Inferior parietal cortex (tissue), 1 donor: ENCODE measurements around the gene WDR90.
"Not testable (repeated sequence)": the region's sequence is repeated elsewhere in the genome, so short reads cannot be mapped to it uniquely, and the experiment has no call there.

Experiments used
- DNase-seq: peaks from one replicate; pipeline ENCODE4 v3.0.0-alpha.2; 2016; ENCODE audit errors: extremely low spot score

Gene WDR90

DNA sequence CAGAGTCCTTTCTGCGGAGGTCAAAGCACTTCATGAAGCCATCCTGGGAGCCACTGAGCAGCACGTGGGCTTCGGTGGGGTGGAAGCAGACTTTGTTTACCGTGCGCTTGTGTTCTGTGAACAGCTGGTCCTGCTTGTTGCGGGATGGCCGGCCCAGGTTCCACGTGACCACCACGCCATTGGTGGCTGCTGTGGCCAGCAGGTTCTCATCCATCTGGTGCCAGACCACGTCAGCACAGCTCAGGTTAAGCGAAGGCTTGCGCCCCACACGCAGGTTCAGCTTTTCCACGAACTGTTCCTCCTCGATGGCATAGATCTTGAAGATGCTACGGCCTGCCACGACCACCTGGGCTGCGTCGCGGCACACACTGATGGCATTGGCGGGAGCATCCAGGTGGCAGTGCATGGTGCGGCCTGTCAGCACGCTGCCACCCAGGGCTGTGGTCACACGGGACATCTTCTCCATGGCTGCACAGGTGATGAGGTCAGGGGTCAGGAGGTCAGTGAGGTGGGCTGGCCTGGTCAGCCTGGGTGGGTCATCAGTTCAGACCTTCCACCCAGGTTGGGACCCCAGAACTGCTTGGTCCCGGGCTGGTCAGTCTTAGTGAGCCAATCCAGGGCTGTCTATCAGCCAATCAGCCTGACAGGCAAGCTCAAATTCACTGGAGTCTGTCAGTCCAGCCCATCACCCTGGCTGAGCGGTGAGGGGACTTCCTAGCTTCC, 40.2 kb downstream of the WDR90 start:
- DNase-seq, result no peak

GRCh38 chr16:691242-691641, 42.1 kb downstream of the WDR90 start:
- not testable (repeated sequence) for DNase-seq

DNA sequence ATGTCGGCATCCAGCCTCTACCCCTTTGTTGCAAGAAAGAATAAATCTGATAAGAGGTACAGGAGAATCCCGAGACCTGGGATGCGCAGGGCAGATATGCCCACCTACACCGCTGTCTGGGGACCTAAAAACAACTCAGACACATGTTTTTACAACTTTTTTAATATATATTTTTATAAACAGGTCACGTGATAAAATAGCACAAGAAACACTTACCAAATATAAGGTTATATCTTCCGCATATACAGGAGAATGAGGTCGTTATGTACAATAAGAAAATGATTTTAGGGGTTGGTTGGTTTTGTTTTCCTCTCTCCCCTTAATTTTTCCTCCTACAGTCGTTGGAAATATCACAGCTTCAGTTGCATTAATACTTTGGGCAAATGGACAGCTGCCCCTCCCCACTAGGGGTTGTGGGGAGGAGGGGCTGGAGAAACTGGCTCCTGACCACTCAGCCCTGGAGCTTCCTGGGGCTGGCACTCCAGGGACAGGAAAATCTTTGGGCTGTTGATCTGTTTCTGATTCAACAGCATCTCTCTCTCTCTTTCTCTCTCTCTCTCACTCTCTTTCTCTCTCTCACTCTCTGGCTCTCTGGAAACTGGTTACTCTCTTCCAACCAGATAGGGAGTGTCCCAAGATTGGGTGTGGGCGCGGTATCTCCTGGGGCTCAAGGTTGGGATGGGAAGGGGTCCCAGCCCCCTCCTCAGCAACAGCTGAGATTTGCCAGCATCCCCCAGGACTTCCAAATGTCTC, 43.4 kb downstream of the WDR90 start:
- no peak for DNase-seq

- DNase-seq, result no peak
Measured at GRCh38 chr16:693364-693763, 44.2 kb downstream of the WDR90 start.

- DNase-seq, result no peak
Measured at GRCh38 chr16:693766-694165, 44.6 kb downstream of the WDR90 start.

GRCh38 chr16:694187-694862, 45.2 kb downstream of the WDR90 start:
- no peak for DNase-seq

DNA sequence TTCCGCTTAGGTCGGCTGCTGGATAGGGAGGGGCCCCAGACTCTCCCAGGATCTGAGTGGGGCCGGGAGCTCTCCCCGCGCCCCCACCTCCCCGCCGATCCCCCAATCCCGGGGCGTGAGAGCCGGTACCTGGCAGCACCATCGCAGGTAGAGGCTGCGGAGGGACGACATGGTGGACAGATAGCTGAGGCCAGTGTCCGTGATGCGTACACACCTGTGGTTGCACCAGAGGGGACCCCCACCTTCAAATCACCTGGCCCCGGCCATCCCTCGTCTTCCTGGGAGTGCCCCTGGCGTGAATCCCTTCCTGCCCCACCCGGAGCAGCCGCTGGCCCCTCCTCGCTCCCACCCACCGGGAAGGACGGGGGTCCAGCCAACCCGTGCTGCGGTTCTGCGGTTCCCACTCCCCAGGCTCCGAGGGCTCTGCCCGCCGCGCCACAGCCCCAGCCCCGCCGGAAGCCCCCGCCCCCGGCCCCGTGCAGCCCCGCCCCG, 45.7 kb downstream of the WDR90 start:
- DNase-seq, result no peak

DNA sequence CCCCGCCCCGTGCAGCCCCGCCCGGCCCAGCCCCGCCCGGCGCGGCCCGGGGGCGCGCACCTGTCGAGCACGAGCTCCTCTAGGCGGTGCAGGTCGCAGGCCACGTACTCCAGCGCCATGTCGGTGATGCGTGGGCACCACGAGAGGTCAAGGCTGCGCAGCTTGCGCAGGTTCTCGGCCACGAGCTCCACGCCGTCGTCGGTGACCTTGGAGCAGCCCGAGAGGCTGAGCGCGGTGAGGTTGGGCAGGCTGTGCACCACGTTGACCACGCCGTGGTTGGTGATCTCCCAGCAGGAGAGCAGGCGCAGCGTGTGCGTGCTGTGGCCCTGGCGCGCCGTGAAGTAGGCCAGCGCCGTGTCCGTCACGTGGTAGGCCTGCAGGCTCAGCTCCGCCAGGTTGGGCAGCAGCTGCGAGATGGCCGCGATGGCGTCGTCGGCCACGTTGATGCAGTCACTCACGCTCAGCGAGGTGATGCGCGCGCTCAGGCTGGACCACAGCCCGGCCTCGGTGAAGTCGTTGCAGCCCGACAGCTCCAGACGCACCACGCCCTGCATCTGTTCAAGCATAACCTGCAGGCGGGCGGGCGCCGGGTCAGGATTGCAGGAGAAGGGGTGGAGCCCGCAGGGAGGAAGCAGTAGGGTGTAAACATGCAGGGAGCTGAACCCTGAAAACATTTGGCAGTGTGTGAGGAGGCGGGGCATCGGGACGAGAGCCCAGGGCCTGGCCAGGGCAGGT, 46.4 kb downstream of the WDR90 start:
- no peak for DNase-seq

DNA sequence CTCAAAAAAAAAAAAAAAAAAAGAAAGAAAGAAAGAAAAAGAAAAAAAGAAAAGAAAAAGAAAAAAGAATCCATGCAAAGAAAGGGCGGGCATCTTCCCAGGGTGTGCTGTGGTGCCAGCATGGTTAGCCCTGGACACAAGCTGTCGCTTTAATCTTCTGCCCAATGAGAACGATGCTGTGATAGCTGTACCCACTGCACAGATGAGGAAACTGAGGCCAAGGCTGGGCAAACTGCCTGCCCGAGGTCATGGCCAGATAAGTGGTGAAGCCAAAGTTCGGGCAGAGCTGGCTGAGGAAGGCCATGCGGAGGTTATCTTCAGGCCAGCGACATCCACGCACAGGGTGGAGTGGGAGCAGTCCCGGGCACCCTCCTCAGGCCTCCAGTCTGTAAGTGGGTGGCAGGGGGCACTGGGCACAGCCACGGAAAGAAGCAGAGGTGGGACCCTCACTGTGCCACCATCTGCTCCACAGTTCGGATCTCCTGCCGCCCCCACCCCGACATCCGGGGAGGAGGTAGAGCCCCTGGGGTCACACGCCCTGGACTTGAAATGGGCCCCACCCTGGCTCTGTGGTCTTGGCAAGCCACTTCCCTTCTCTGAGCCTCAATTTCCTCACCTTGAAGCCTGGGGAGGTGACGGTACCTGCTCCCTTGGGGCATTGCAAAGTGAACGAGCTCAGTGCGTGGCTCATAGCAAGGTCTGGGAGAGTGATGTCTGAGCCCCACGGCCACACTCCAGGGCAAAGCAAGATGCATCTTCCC, 49.9 kb downstream of the WDR90 start:
- no peak for DNase-seq

DNA sequence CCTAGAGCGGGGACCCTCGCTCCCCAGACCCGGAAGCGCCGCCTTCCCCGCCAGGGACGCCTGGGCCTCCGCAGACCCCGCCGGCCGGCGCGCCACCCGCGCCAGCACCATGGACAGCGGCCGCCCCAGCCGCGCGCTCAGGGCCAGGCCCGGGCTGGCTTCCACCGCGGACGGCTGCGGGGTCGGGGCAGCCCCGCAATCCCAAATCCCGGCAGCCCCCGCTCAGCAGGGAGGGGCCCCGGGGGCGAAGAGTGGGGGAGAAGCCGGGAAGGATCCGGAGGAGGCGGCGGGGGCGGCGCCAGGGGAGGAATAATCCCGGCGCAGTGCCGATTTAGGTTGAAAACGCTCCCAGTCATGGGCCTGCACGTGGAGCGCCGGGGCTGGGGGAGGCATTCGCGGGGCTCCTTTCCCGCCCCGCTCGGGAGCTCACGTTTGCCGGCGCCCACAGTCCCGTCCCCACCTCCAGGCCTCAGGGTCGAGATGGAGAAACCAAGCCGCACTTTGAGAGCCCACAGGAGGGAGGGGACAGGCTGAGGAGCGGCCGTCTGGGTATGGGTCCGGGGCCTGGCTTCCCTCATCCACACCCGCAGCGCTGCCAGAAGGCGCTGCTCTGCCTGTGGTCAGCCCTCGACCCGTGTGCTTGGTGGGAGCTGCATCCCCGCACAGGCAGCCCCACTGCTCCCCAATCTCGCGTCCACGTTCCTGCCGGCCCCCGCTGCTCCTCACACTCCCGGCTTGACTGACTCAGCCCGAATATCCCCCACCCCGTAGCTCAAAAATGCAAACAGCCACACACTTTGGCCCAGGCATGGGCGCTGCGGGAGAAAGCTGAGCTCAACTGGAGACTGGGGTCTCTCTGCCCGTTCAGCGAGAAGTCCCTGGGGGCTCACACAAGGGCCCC, 51.8 kb downstream of the WDR90 start:
- DNase-seq, result no peak

DNA sequence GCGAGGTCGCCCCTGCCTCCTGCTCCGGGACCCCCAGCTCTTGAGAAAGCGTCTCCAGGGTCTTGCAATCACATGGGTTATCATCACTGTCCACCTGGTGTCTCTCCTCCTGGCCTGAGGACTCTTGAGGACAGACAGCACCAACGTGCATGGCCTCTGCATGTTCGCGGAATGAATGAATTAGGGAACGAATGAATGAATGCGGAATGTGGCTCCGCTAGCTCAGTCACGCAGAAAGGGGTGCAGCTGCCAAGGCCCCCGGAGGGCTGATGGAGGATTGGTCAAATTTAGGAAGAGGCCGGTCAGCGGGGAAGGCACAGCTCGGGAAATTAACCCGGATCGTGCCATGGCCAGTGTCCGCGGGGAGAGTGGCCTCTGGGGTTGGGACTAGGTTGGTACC, 53.2 kb downstream of the WDR90 start:
- DNase-seq, result no peak

DNA sequence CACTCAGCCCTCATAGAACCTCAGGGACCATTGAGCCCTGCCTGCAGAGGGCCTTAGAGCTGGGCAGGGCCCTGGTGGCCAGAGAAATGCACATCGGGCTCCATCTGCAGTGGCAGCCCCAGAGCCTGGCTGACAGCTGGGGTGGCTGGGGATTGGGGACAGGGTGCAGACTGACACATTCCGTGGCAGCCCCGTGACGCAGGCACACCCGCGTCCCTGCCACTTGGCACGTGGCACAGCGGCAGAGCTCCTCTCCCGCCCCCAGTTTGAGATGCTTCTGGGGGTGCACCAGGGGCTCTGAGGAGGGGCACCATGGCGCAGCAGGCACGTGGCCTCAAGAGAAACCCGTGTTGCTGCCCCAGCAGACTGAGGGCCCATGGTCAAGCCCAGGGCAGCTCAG, 54.2 kb downstream of the WDR90 start:
- no peak for DNase-seq

DNA sequence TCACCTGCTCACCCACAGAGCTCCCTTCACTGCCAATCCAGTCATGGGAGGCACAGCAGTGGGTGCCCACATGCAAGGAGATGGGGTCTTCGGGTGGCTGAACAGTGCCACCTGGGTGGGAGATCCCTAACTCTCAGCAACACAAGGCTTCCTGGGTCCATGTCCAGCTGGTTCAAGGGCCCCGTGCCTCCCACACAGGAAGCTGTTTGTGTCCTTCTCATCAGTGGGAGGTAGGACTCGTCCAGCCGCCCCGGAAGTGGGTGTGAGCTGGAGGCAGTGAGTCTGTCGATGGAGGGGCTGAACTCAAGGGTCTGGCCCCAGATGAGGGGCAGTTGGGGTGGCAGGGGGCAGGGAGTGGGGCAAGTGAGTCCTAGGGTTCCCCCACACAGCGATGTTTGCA, 54.9 kb downstream of the WDR90 start:
- no peak for DNase-seq

DNA sequence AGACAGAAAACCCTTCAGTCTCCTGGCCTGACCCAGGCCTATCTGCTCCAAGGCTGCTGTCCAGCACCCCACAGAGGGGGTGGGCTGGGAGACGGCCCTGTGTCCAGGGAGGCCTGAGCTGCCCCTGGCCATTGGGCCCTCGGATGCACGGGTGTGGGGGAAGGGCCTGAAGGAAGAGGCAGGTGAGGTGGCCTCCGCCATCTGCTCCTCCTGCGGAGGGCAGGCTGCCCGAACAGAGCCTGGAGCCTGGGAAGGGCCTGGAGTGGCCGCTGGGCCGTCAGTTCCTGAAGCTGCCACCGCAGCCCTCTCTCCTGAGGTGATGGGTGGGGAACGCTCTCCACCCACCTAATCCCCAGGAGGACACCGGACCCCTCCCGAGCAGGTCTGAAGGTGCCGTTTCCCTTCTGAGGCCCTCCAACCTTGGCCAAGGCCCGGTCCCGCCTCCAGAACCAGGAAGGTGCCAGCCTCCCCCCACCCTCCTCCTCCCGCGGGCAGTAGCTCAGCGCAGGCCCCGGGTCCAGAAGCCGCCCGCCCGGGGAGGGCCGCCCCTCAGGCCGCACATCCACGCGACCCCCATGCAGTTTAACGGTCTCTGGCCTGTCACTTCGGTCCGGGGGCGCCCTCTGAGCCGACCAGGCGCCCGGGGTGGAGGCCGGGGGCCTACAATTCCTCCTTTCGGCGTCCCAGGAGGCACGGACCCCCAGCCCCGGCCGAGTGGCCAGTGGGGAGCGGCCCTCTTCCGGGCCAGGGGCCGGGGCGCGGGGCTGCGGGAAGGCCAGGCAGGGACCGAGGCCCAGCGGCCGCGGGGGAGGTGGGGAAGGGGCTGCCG, 55.6 kb downstream of the WDR90 start:
- DNase-seq, result no peak

GRCh38 chr16:705431-706188, 56.4 kb downstream of the WDR90 start, which contains the start of gene FBXL16:
Gene FBXL16 (minus strand): TSS chr16:705801. CDS start chr16:697405, 8,396 bp downstream.
- no peak for DNase-seq

DNA sequence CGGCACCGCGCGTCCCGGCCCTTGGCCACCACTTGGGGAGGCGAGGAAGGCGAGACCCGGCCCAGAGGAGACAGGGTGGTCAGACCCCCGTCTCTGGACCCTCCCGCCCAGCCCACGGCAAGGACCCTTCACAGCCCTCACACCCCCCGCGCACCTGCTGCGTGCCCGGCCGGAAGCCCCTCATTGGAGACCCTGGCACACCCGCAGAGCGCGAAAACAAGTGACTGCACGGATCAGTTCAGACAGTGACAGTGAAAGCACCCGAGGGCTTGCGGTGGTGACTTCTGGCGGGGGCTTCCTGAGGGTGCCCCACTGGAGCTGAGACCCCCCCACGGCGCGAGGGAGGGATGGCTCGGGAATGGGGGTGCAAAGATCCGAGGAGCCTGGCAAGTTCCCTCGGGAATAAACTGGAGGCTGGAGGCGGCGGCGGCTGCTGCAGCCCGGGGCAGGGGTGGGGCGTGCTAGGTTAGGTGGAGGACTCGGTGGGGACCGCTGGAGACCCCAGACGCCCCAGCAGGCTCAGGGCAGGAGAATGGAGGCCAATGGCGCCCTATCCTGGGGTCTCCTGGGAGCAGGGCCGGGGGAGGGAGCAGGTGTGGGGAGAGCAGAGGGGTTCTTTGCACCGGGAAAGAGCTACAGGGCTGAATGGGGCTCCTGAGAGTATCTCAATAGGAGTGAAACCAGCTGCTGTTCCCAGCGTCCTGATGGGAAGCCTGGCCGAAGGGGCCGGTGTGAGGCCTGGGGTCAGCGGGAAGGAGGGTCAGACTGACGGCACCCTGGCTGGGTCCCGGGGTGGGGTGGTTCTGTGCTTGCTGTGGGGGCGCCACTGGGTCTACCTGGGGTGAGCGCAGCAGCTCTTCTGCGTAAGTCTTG, 57.3 kb downstream of the WDR90 start:
- no peak for DNase-seq

- DNase-seq, result no peak
Measured at GRCh38 chr16:707062-707538, 57.9 kb downstream of the WDR90 start.
